Measurements from ENCODE around the gene CSHL1.

DNA sequence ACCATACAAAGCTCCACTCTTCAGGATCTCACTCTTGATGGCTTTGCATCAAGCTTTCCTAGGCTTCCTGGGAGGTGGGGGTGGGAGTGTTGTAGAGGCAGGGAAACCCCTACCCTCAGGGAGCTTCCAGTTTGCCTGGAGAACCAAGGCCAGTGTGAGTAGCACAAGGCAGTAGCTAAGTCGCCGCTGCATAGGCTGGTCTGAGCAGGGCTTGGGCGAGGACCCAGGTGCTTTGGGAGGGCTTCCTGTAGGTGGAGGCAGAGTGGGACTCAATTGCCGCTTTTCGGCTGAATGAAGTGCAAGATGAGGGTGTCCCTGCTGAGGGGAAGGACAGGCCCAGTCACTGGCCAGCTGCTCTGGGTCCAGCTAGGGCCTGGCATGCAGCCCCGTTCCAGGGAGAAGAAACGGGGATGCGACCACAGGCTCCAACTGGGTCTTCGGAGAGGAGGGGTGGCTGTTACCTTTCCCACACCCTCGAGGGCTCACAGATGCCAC, 17.2 kb upstream of the CSHL1 start:
- TF ChIP-seq, protein P1, sequence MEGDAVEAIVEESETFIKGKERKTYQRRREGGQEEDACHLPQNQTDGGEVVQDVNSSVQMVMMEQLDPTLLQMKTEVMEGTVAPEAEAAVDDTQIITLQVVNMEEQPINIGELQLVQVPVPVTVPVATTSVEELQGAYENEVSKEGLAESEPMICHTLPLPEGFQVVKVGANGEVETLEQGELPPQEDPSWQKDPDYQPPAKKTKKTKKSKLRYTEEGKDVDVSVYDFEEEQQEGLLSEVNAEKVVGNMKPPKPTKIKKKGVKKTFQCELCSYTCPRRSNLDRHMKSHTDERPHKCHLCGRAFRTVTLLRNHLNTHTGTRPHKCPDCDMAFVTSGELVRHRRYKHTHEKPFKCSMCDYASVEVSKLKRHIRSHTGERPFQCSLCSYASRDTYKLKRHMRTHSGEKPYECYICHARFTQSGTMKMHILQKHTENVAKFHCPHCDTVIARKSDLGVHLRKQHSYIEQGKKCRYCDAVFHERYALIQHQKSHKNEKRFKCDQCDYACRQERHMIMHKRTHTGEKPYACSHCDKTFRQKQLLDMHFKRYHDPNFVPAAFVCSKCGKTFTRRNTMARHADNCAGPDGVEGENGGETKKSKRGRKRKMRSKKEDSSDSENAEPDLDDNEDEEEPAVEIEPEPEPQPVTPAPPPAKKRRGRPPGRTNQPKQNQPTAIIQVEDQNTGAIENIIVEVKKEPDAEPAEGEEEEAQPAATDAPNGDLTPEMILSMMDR (conservative IDR thresholded peaks at IDR 0.05 in 1 of 2, IDR thresholded peaks at IDR 0.05 in 1 of 2; ENCODE audit: low read depth in 1 of 2, low read length in 2 of 2) = no peak
- no peak for TF ChIP-seq EZH2 (IDR thresholded peaks at IDR 0.05; ENCODE audit: low read length, missing control alignments)
